Stimulated activated CD8-positive, alpha-beta memory T cell treated with anti-CD3 and anti-CD28 coated beads, Interleukin-2, amount 100 ng/mL, for 48 hours (primary cell): ENCODE results near the gene A4GALT.

Source experiments
- DNase-seq, 2 donors: peaks; one replicate each; pipeline ENCODE4 v3.0.0-alpha.2; 2020; ENCODE audit warnings: low read depth in 2 of 2

Gene A4GALT

GRCh38 chr22:42702675-42703074 is 18.0 kb downstream of the A4GALT start:
- no peak for DNase-seq

- no peak for DNase-seq
Observed at GRCh38 chr22:42701694-42702093, 19.0 kb downstream of the A4GALT start.

- DNase-seq, result no peak
Observed at GRCh38 chr22:42700901-42701300, 19.8 kb downstream of the A4GALT start.

- DNase-seq, result no peak
Observed at GRCh38 chr22:42700355-42700754, 20.3 kb downstream of the A4GALT start.

- no peak for DNase-seq
Observed at GRCh38 chr22:42699976-42700352, 20.7 kb downstream of the A4GALT start.

- no peak for DNase-seq
Observed at GRCh38 chr22:42699281-42699975, 21.2 kb downstream of the A4GALT start.

- no peak for DNase-seq
Observed at GRCh38 chr22:42697542-42698013, 23.1 kb downstream of the A4GALT start.

GRCh38 chr22:42696331-42696967 is 24.2 kb downstream of the A4GALT start:
- DNase-seq, result no peak

GRCh38 chr22:42695294-42695693 is 25.4 kb downstream of the A4GALT start:
- no peak for DNase-seq

- no peak for DNase-seq
Observed at GRCh38 chr22:42693763-42694683, 26.6 kb downstream of the A4GALT start.

- no peak for DNase-seq
Observed at GRCh38 chr22:42693055-42693762, 27.5 kb downstream of the A4GALT start.

GRCh38 chr22:42692239-42693054 is 28.2 kb downstream of the A4GALT start:
- DNase-seq, result no peak

GRCh38 chr22:42691440-42691839 is 29.2 kb downstream of the A4GALT start:
- no peak for DNase-seq

- DNase-seq, result no peak
Observed at GRCh38 chr22:42688241-42689211, 32.1 kb downstream of the A4GALT start.

GRCh38 chr22:42686756-42687491 is 33.7 kb downstream of the A4GALT start:
- DNase-seq, result no peak

- DNase-seq, result no peak
Observed at GRCh38 chr22:42685941-42686653, 34.6 kb downstream of the A4GALT start.

- no peak for DNase-seq
Observed at GRCh38 chr22:42684462-42685195, 36.0 kb downstream of the A4GALT start.
